HG02642 (cell line): ENCODE results near the gene NRXN2.

ENCODE experiments used
- ATAC-seq: cut with Tn5 transposase; IDR thresholded peaks from one replicate; pipeline ENCODE4 v1.9.1; 2021; ENCODE audit warnings: mild to moderate bottlenecking; ENCODE audit not compliant: unreplicated experiment, poor library complexity

Gene NRXN2

GRCh38 chr11:64723117-64723906, at the start of gene NRXN2:
TSS of gene NRXN2 (minus strand) at chr11:64723197. CDS start at chr11:64713699, 9,498 bp downstream.
- ATAC-seq, result peak; percentile 87

DNA sequence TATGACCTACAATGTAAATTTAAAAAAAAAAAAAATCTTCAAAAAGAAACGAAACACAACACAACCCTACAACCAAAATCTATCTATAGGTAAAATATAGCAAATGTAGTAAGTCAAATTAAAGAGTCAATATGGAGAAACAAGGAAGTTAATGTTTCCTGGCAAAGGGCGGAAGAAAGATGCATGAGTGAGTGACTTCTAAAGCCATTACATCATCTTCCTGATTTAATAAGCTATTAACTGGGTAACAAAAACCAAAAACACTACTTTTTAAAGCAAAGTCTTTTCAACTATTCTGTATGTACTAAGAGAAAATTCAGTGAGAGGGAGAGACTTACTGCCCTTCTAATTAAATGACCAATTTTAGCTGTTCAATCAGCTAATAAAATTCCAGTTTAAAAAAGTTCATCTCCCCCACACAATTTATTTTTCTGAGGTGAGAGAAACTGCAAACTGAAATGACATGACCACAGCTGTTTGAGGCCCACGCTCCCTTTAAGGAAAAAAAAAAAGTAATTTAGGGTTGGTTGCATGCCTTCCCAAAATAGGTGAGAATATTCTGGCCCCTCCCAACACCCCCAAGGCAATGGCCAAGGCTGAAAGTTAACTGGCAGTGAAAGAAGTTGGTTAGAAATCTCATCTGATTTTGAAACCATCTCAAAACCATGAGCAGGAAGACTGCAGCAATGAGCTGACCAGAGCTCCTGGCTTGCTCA, 49.5 kb upstream of the NRXN2 start:
- ATAC-seq, result no peak

GRCh38 chr11:64771861-64772260, 48.9 kb upstream of the NRXN2 start:
- peak; percentile 51 for ATAC-seq

- no peak for ATAC-seq
These were observed 47.1 kb upstream of the NRXN2 start for GRCh38 chr11:64770120-64770519.

DNA sequence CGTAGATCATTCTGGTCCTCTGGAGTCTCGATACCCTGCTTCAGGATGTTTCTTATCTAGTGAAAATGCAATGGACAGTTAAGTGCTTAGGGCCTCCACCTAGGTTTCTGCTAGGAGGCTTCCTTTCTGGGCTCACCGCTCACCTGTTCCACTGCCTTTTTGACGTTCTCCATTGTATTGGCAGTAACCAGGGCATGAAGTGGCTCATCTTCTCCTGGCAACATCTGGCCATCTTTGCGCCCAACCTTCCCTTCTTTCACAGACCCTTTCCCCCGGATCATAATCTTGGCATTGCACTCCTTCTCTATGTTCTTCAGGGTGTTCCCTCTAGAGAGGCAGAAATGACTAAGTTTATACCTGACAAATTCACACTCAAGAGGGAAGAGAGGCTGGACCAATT, 46.3 kb upstream of the NRXN2 start:
- ATAC-seq, result no peak

GRCh38 chr11:64768300-64768694, 45.3 kb upstream of the NRXN2 start:
- ATAC-seq, result no peak

DNA sequence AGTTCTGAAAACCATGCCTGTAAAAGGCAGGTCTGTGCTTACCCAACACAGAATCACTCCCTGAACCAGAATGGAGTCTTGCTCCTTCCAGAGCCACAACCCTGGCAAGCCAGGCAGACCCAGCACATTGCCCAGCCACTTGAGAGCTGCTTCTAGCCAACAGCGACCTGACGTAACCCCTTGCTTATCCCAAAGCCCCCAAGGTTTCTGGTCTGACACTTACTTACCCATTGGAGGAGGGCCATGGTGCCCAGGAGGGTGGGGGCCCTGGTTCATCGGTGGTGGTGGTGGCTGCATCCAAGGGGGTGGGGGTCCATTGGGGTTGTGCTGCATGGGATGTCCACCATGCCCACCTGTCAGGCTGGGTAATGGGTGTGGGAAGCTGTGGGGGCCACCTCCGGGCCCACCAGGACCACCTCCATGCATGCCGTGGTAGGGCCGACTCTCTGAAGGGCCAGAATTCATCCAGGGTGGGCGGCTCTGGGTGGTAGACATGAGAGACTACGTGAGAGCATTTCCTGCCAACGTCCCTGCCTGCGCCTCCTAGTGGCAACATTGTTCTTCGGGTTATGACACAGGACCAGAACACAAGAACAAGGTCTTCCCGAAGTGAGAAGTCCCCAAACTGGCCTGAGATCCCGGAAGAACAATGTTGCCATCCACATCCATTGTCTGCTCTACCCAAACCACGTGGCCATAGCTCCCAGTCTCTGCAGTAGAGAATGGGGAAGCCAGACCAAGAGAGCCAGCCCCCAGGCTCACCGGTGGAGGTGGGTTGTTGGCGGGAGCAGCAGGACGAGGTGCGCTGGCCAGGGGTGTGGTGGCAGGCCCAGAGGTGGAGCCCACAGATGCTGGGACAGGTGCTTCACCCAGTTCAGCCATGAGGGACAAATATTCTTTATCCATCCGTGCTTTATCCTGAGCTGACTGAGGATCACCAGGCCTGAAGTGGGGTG, 44.6 kb upstream of the NRXN2 start:
- no peak for ATAC-seq

- ATAC-seq, result no peak
These were observed 43.9 kb upstream of the NRXN2 start for GRCh38 chr11:64766881-64767280.

GRCh38 chr11:64765851-64766665, 43.1 kb upstream of the NRXN2 start:
- ATAC-seq, result no peak

GRCh38 chr11:64765291-64765850, 42.4 kb upstream of the NRXN2 start:
- ATAC-seq, result no peak

- ATAC-seq, result no peak
These were observed 41.8 kb upstream of the NRXN2 start for GRCh38 chr11:64764753-64765152.

- no peak for ATAC-seq
These were observed 41.1 kb upstream of the NRXN2 start for GRCh38 chr11:64764040-64764611.

DNA sequence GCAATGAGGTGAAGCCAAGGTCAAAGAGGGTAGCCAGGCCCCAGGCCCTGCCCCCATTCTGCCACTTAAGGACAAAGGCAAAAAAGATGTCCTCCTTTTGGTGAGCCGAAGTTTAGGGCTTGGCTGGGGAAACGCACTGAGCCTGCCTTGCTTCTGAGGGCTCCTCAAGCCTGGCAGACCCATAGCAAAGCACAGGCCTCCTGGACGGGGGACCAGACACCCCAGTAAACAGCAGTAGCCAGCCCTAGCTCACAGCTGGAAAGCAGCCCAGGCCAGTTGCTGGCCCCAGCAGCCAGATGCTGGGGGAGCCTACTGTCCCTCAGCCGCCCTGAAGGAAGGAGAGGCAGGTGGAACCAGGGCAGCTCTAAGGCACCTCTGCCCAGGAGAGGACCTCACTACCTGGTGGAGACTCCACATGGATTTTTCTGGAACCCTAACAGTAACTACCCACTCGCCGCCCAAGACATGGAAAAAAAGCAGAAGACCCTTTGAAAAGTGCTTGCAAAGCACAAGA, 40.6 kb upstream of the NRXN2 start:
- no peak for ATAC-seq

DNA sequence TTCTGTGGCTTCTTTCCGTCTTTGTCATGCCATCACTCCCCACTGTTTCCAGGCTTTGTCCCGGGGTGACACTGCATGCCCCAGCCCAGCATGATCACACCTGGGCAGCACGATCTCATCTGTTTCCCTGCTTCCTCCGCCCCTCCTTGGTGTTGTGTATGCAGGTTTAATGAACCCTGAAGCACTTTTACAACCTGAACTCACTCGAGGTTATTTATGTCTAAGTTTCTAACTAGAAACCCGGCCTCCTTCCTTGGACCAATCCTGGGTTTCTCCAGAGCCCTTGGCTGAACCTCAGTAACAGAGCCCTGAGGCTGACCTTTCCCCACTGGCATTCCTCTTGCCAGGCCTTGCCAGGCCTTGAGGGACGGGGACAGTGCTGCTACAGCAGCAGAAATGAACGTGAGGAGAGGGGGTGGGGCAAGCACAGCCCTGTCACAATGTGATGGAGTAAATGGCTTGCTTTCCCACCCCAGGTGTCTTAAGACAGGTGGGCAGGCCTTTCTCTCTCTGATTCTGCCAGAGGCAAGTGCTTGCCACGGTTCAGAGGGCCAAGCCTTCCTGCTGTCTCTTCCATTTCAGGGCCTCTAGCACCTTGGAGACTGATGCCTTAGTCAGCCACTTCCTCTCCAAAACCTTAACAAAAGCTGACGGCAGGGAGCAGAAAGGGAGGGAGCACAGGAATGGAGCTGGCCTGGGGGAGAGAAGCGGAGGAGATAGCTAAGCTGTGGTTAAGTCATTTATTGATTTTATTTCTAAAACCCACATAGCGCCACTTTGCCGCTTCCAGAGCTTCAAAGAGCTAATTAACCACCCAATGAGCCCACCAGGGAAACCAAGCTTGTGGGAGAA, 39.9 kb upstream of the NRXN2 start:
- ATAC-seq, result no peak

- no peak for ATAC-seq
These were observed 39.3 kb upstream of the NRXN2 start for GRCh38 chr11:64762277-64762673.

DNA sequence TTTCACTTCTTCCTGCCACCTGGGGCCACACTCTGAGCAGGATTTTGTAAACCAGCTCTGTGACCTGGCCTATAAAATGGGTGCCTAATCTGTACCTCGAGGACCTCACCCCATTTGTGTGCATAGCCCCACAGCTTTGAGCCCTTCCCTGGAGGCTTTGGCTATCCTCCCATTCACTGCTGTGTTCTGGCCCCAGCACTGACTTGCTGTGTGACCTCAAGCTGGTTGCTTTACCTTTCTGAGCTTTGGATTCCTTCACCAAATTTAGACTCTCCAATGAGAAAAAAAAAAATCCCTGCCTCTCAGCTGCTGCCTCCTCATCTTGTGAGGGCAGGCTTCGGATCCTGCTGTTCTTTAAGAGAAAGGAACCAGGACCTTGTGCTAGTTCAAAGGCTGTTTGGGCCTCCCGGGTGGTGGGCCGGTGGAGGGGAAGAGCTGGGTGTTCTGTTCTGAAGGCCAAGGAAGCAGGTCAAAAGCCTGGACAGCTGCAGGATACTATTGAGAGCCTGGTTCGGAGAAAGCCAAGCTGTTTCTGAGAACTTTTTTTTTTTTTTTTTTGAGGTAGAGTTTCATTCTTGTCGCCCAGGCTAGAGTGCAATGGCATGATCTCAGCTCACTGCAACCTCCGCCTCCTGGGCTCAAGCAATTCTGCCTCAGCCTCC, 37.9 kb upstream of the NRXN2 start:
- no peak for ATAC-seq
